HG02840 (cell line): ENCODE results near the gene OPN1MW3.
"Not testable (repeated sequence)": the region's sequence is repeated elsewhere in the genome, so short reads cannot be mapped to it uniquely, and the experiment has no call there.

Experiments
- ATAC-seq: cut with Tn5 transposase; IDR thresholded peaks from one replicate; pipeline ENCODE4 v1.9.1; 2021; ENCODE audit warnings: mild to moderate bottlenecking, moderate library complexity, moderate number of reproducible peaks; ENCODE audit not compliant: unreplicated experiment, low FRiP score

The OPN1MW3 gene

GRCh38 chrX:154295664-154296310, 38.4 kb downstream of the OPN1MW3 start, which contains the start of gene TKTL1:
Gene TKTL1, plus strand, starts transcription at chrX:154295795. Its CDS starts 65 bp downstream, at chrX:154295860.
- ATAC-seq, result no peak

GRCh38 chrX:154296731-154297130, 39.3 kb downstream of the OPN1MW3 start:
- ATAC-seq, result no peak

GRCh38 chrX:154298312-154298711, 40.9 kb downstream of the OPN1MW3 start:
- no peak for ATAC-seq

GRCh38 chrX:154300816-154301215, 43.4 kb downstream of the OPN1MW3 start:
- ATAC-seq, result no peak

GRCh38 chrX:154302998-154303397, 45.6 kb downstream of the OPN1MW3 start:
- not testable (repeated sequence) for ATAC-seq

GRCh38 chrX:154303476-154303875, 46.1 kb downstream of the OPN1MW3 start:
- no peak for ATAC-seq

- no peak for ATAC-seq
Observed at GRCh38 chrX:154304846-154305245, 47.5 kb downstream of the OPN1MW3 start.

- no peak for ATAC-seq
Observed at GRCh38 chrX:154305541-154306205, 48.3 kb downstream of the OPN1MW3 start.

- ATAC-seq, result no peak
Observed at GRCh38 chrX:154307202-154307601, 49.8 kb downstream of the OPN1MW3 start.

- no peak for ATAC-seq
Observed at GRCh38 chrX:154308108-154308946, 50.9 kb downstream of the OPN1MW3 start.

- no peak for ATAC-seq
Observed at GRCh38 chrX:154309041-154309775, 51.8 kb downstream of the OPN1MW3 start.

GRCh38 chrX:154310616-154311536, 53.5 kb downstream of the OPN1MW3 start:
- ATAC-seq, result no peak

GRCh38 chrX:154312116-154312515, 54.7 kb downstream of the OPN1MW3 start:
- ATAC-seq, result no peak

- ATAC-seq, result no peak
Observed at GRCh38 chrX:154313147-154313546, 55.8 kb downstream of the OPN1MW3 start.

- ATAC-seq, result no peak
Observed at GRCh38 chrX:154315416-154315815, 58.0 kb downstream of the OPN1MW3 start.

- ATAC-seq, result no peak
Observed at GRCh38 chrX:154317391-154317995, 60.1 kb downstream of the OPN1MW3 start.

GRCh38 chrX:154320406-154320805, 63.0 kb downstream of the OPN1MW3 start:
- ATAC-seq, result no peak
